Keratinocyte (primary cell): ENCODE data around the gene ARHGAP5. TPM values are rescaled to one million over a fixed set of nuclear protein-coding genes. Genes with fewer than 3 reads are reported as not detected.
A peak's percentile ranks its signal among the peaks of the same experiment; 100 is the strongest.

Source experiments
- DNase-seq: peaks from one replicate; pipeline ENCODE4 v3.0.0-alpha.2; 2011; ENCODE audit warnings: low read depth, missing footprints, low spot score
- FAIRE-seq: peaks from 2 replicates; lab custom pipeline; 2011; peaks lifted over from hg19 to GRCh38; lab: Jason Lieb, UNC
- H2AFZ ChIP-seq: 2 replicates; pipeline ENCODE4 v1.6.0; 2012; ENCODE audit warnings: low read length, control low read depth, inconsistent platforms; ENCODE audit not compliant: control insufficient read depth
- H3K27ac ChIP-seq: 2 replicates; pipeline ENCODE4 v1.5.1; 2011; ENCODE audit warnings: low read length; ENCODE audit not compliant: control insufficient read depth, insufficient read depth
- H3K27me3 ChIP-seq: 3 replicates; pipeline ENCODE4 v1.6.0; 2011; ENCODE audit warnings: low read length; ENCODE audit not compliant: control insufficient read depth, insufficient read depth; ENCODE audit errors: extremely low read depth
- H3K36me3 ChIP-seq, 2 experiments: 2 replicates in 1 of 2; 3 replicates in 1 of 2; pipeline ENCODE4 v1.5.1; 2011; ENCODE audit warnings: low read length in 2 of 2, mild to moderate bottlenecking in 1 of 2; ENCODE audit not compliant: control insufficient read depth in 2 of 2, insufficient read depth in 2 of 2; ENCODE audit errors: extremely low read depth in 1 of 2
- H3K4me1 ChIP-seq: 3 replicates; pipeline ENCODE4 v1.5.1; 2011; ENCODE audit warnings: low read length; ENCODE audit not compliant: control insufficient read depth, insufficient read depth; ENCODE audit errors: extremely low read depth
- H3K4me2 ChIP-seq: 3 replicates; pipeline ENCODE4 v1.6.0; 2011; ENCODE audit warnings: low read depth, low read length; ENCODE audit not compliant: control insufficient read depth, insufficient read depth; ENCODE audit errors: extremely low read depth
- H3K4me3 ChIP-seq, 3 experiments: fragments of 200-600 bp in 1 of 3; sonication (generic) in 1 of 3; 2 replicates in 2 of 3; 3 replicates in 1 of 3; pipeline ENCODE4 v1.5.1; 2011 to 2016; ENCODE audit warnings: low read length in 3 of 3, mild to moderate bottlenecking in 3 of 3, control low read depth in 2 of 3, inconsistent platforms in 1 of 3, low read depth in 1 of 3, mixed read lengths in 1 of 3, mixed run types in 1 of 3, moderate library complexity in 1 of 3; ENCODE audit not compliant: control insufficient read depth in 2 of 3, insufficient read depth in 2 of 3; ENCODE audit errors: extremely low read depth in 1 of 3
- H3K79me2 ChIP-seq: 2 replicates; pipeline ENCODE4 v1.6.0; 2012; ENCODE audit warnings: low read length; ENCODE audit not compliant: control insufficient read depth, insufficient read depth
- H3K9ac ChIP-seq: 3 replicates; pipeline ENCODE4 v1.6.0; 2011; ENCODE audit warnings: low read length; ENCODE audit not compliant: control insufficient read depth, insufficient read depth; ENCODE audit errors: extremely low read depth
- H3K9me1 ChIP-seq: 3 replicates; pipeline ENCODE4 v1.6.0; 2011; ENCODE audit warnings: low read length; ENCODE audit not compliant: control insufficient read depth, insufficient read depth; ENCODE audit errors: extremely low read depth
- H3K9me3 ChIP-seq: 2 replicates; pipeline ENCODE4 v1.5.1; 2012; ENCODE audit warnings: low read depth, low read length; ENCODE audit not compliant: control insufficient read depth
- H4K20me1 ChIP-seq: 3 replicates; pipeline ENCODE4 v1.6.0; 2011; ENCODE audit warnings: low read length; ENCODE audit not compliant: control insufficient read depth, insufficient read depth; ENCODE audit errors: extremely low read depth
- CTCF ChIP-seq, 3 experiments: IDR thresholded peaks in 1 of 3; conservative IDR thresholded peaks in 1 of 3; optimal IDR thresholded peaks in 1 of 3; 2 replicates in 2 of 3; 3 replicates in 1 of 3; pipeline versions ENCODE3 to v1.5.1; 2011; ENCODE audit warnings: low read length in 3 of 3, mild to moderate bottlenecking in 3 of 3, moderate library complexity in 2 of 3, control low read depth in 1 of 3, inconsistent platforms in 1 of 3; ENCODE audit not compliant: insufficient read depth in 2 of 3; ENCODE audit errors: extremely low read depth in 1 of 3
- EZH2 ChIP-seq: IDR thresholded peaks from one replicate; pipeline ENCODE4 v1.6.1; 2012; ENCODE audit warnings: inconsistent platforms, mild to moderate bottlenecking, low read length, moderate library complexity
- dilution Hi-C: fragments of 300-500 bp; cut with MboI; formaldehyde crosslinking; loops from one replicate; pipeline ENCODE4 v1.7.0; 2020; ENCODE audit warnings: low sequenced_read_pairs; ENCODE audit not compliant: extremely low pct_ligation_motif_present
- polyA minus RNA-seq, 3 experiments: library from RNA; depleted of rRNA, polyadenylated mRNA; stranded (reverse); fragments of >200 nt; gene quantifications; 1 replicate in 1 of 3; 2 replicates in 1 of 3; 3 replicates in 1 of 3; pipeline ENCODE4 v1.2.3, GENCODE V29; 2011
- polyA plus RNA-seq, 5 experiments: library from polyadenylated mRNA; depleted of rRNA in 3 of 5; stranded (reverse) in 3 of 5; stranded (forward) in 1 of 5; unstranded in 1 of 5; fragments of >200 nt; gene quantifications; 1 replicate in 1 of 5; 2 replicates in 3 of 5; 3 replicates in 1 of 5; pipeline versions ENCODE4 v1.2.1 to v1.2.3, GENCODE V29; 2011 to 2012; ENCODE audit warnings: missing spikeins in 2 of 5, low read depth in 1 of 5, low replicate concordance in 1 of 5

Gene ARHGAP5
- polyA plus RNA-seq, result 24.4 to 43.1 TPM (median 32.8 TPM) in 3 replicates
- polyA plus RNA-seq (2011; ENCODE audit: low read depth), result 164 TPM
- polyA plus RNA-seq (2011; cell fraction: cytosol; rRNA removed), result 22.3 and 48.7 TPM in 2 replicates
- polyA plus RNA-seq (2011; cell fraction: nucleus; rRNA removed), result 43.8 and 56.0 TPM in 2 replicates
- 31.6 and 43.1 TPM in 2 replicates for polyA plus RNA-seq (2012; ENCODE audit: low replicate concordance)
- 5.9 to 112 TPM (median 57.8 TPM) in 3 replicates for polyA minus RNA-seq
- 58.7 TPM for polyA minus RNA-seq (2011; cell fraction: cytosol; rRNA and poly(A)+ RNA removed)
- polyA minus RNA-seq (2011; cell fraction: nucleus; rRNA and poly(A)+ RNA removed), result 48.2 and 107 TPM in 2 replicates

GRCh38 chr14:32077081-32078022 lies at the start of gene ARHGAP5:
Gene ARHGAP5 (plus strand): TSS chr14:32077304. CDS start chr14:32090670, 13,366 bp downstream.
- peaks cover 60% of the 10 kb centered on the region for H3K79me2 ChIP-seq
- TF ChIP-seq EZH2 (no peak), CTCF (optimal IDR thresholded peaks at IDR 0.05 in 1 of 3, IDR thresholded peaks at IDR 0.05 in 1 of 3, conservative IDR thresholded peaks at IDR 0.05 in 1 of 3; ENCODE audit: extremely low read depth in 1 of 3, insufficient read depth in 2 of 3, low read length in 3 of 3) (no peak)
- dilution Hi-C loops, result no loop called here
- no peaks in the 10 kb centered on the region for H3K9me1 ChIP-seq
- H3K4me3 ChIP-seq, result peak within 1 kb of the TSS; percentile 85 to 93 (median 86)
- H3K4me1 ChIP-seq, result peaks cover 9% of the 10 kb centered on the region
- peak within 1 kb of the TSS; percentile 60 for H2AFZ ChIP-seq
- peak within 1 kb of the TSS; percentile 98 for H3K9ac ChIP-seq
- H3K27ac ChIP-seq, result peak within 1 kb of the TSS; percentile 97
- H3K36me3 ChIP-seq, result peaks cover 0 to 3% of the 10 kb centered on the region in 2 experiments
- H3K27me3 ChIP-seq, result no peaks in the 10 kb centered on the region
- DNase-seq, result no peak
- H3K4me2 ChIP-seq, result peak within 1 kb of the TSS; percentile 85
- FAIRE-seq, result no peak
- H3K9me3 ChIP-seq, result no peaks in the 10 kb centered on the region
- peaks cover 3% of the 10 kb centered on the region for H4K20me1 ChIP-seq

- FAIRE-seq, result peak; percentile 69
- peak overlapping the region; percentile 7 for H3K4me2 ChIP-seq
Observed at GRCh38 chr14:32028599-32028998, 48.5 kb upstream of the ARHGAP5 start.

More at GRCh38 chr14:32028599-32028998, 48.5 kb upstream of the ARHGAP5 start:
- peak; percentile 40 for DNase-seq
- Histone ChIP-seq H3K9ac (no peak overlapping the region), H3K4me1 (peaks cover 4% of the 10 kb centered on the region), H3K79me2 (no peaks in the 10 kb centered on the region), H3K27me3 (no peaks in the 10 kb centered on the region), H3K36me3 (no peaks in the 10 kb centered on the region), H4K20me1 (no peaks in the 10 kb centered on the region), H2AFZ (no peak overlapping the region), H3K27ac (no peak overlapping the region), H3K9me1 (no peaks in the 10 kb centered on the region), H3K4me3 (no peak overlapping the region), H3K9me3 (no peaks in the 10 kb centered on the region)
- no peak for TF ChIP-seq EZH2
- TF ChIP-seq CTCF (optimal IDR thresholded peaks at IDR 0.05 in 1 of 3, IDR thresholded peaks at IDR 0.05 in 1 of 3, conservative IDR thresholded peaks at IDR 0.05 in 1 of 3; ENCODE audit: extremely low read depth in 1 of 3, insufficient read depth in 2 of 3, low read length in 3 of 3), result no peak
- dilution Hi-C loops, result no loop called here
